Measurements from ENCODE around the gene ZFP3.
"Not testable (repeated sequence)": the region's sequence is repeated elsewhere in the genome, so short reads cannot be mapped to it uniquely, and the experiment has no call there.

ZFP3 gene

DNA sequence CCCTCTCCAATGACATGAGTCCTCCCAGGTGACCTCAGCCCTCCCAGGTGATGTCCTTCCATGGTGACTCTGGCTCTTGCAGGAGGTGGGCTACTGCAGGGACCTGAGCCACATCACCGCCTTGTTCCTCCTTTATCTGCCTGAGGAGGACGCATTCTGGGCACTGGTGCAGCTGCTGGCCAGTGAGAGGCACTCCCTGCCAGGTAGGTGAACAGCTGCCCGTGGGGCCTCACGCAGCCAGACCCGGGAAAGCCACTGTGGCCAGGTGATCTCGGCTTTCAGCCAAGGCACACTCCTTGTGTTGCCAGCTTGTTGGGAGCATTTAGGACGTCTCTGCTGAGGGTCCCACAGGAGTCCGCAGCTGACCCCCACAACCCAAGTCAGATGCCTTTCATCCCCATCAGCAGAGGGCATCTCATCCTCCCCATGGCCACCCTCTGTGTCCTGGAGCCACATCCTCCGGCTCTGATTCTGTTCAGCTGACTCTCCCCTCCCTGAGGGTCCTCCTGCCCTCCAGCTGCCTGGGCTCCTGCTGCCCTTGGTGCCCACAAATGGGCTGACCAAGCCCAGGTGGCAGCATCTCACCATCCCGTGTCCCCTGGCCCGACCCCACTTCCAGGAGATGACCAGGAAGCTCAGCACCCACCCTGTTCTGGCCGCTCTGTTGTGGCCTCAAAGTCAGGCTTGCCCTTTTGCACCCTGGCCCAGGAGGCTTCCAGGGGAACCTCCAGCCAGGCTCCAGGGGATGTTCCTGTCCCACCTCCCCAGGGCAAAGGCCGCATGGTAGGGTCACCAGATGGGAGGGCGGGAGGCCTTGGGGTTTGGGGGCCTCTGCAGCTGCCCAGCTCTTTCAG lies 57.7 kb downstream of the ZFP3 start:
- Mint-ChIP-seq H3K9me3 (no peaks in the 10 kb centered on the region), H3K27me3 (ENCODE audit: low read depth) (no peaks in the 10 kb centered on the region), H3K4me3 (no peak overlapping the region), H3K36me3 (ENCODE audit: low read depth) (no peaks in the 10 kb centered on the region), H3K4me1 (ENCODE audit: low read depth) (no peaks in the 10 kb centered on the region), H3K27ac (no peak overlapping the region)

DNA sequence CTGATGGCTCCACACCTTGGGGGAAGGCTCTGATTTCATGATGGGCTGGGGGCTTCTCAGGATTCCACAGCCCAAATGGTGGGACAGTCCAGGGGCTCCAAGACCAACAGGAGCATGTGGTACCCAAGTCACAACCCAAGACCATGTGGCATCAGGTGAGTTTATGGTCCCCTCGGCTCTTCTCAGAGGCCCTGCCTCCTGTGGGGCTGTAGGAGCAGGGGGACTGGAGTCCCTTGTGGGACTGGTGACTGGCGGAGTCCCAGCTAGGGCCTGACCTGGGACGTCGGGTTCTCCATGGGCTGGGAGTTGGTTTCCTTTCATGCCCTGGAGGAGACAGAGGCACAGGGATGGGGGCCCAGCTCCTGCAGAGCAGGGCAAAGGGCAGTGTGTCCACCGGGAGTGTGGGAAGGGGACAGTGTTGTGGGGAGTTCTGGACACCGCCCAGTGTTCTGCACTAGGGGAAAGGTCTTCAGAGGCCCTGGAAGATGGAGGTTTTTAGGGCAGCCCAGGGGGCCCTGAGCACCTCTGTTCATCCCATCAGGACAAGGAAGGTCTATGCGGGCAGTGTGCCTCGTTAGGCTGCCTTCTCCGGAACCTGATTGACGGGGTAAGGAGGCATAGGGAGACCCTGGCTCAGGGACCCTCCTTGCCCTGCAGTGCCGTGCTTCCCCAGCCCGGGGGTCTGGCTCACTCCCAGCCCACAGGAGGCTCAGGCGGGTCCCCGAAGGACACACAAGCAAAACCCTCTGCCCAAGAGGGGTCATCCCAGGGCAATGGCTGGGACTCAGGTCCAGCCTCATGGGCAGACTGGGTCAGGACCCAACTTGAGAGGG lies 58.5 kb downstream of the ZFP3 start:
- H3K36me3 Mint-ChIP-seq (ENCODE audit: low read depth); H3K4me1 Mint-ChIP-seq (ENCODE audit: low read depth); H3K27ac Mint-ChIP-seq; H3K27me3 Mint-ChIP-seq (ENCODE audit: low read depth); H3K9me3 Mint-ChIP-seq; H3K4me3 Mint-ChIP-seq: not testable (repeated sequence)

DNA sequence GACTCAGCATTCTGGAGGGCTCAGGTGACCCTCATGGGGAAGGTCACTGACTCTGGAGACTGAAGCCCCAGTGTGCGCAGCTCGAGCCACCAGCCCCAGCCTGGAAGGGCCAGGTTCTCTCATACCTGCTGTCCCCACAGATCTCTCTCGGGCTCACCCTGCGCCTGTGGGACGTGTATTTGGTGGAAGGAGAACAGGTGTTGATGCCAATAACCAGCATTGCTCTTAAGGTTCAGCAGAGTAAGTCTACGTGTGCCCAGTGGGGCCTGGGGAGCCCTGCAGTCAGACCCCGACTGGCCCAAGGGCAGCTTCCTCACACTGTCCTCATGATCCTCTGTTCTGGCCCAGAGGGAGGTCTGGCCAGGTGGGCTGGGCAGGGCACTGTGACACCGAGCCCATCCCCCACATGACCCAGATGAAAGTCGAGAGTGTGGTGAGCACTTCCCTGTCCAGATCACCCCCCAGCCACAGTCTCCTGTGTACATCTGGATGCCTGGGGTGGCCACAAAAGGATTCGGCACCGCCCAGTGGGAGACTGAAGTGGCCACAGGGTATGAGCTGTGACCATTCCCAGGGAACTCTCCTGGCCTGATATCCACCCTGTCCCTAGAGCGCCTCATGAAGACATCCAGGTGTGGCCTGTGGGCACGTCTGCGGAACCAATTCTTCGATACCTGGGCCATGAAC lies 59.4 kb downstream of the ZFP3 start:
- not testable (repeated sequence) for H3K27ac Mint-ChIP-seq; H3K4me1 Mint-ChIP-seq (ENCODE audit: low read depth); H3K9me3 Mint-ChIP-seq; H3K36me3 Mint-ChIP-seq (ENCODE audit: low read depth); H3K4me3 Mint-ChIP-seq; H3K27me3 Mint-ChIP-seq (ENCODE audit: low read depth)

DNA sequence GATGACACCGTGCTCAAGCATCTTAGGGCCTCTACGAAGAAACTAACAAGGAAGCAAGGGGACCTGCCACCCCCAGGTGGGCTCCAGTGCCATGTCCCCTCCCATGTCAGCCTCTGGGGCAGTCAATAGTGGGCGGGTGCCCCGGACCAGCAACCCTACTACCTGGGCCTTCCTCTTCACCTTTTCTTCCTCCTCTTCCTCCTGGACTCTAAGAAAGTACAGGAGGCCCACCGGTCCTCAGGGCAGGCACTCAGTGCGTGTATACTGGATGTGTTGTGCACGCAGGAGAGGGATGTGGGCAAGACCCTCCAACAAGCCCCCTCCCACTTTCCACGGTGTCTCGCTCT lies 59.9 kb downstream of the ZFP3 start:
- not testable (repeated sequence) for H3K36me3 Mint-ChIP-seq (ENCODE audit: low read depth); H3K27me3 Mint-ChIP-seq (ENCODE audit: low read depth)

DNA sequence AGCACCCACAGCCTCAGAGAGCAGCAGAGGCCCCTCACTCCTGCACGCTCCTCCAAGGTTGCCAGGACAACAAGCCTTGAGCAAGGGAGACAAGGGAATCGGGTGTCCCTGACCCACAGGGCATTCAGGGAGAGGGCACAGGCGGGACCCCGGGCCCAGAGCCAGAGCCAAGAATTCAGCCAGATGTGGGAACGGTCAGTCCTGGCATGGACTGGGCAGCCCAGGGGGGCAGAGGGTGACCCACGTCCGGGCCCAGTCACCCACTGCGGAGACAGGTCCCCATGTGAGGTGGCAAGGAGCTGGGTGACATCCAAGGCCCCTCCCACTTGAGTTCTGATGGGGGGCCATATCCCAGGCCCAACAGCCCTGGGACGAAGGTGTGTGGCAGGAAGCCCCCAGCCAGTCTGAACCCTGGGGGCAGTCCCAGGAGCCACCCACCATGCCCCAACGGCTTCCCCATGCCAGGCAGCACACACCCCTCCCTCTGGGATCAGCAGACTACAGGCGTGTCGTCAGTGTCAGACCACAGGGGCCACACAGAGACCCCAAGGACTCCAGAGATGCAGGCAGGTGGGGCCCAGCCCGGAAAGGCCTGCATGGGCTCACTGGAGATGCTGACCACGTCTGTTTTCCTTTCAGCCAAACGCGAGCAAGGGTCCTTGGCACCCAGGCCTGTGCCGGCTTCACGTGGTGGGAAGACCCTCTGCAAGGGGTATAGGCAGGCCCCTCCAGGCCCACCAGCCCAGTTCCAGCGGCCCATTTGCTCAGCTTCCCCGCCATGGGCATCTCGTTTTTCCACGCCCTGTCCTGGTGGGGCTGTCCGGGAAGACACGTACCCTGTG lies 60.6 kb downstream of the ZFP3 start:
- Mint-ChIP-seq H3K27ac (no peak overlapping the region), H3K36me3 (ENCODE audit: low read depth) (no peaks in the 10 kb centered on the region), H3K27me3 (ENCODE audit: low read depth) (no peaks in the 10 kb centered on the region), H3K4me3 (no peak overlapping the region), H3K9me3 (no peaks in the 10 kb centered on the region), H3K4me1 (ENCODE audit: low read depth) (no peaks in the 10 kb centered on the region)

More for the DNA sequence above, 59.9 kb downstream of the ZFP3 start:
- H3K4me1 Mint-ChIP-seq (ENCODE audit: low read depth); H3K4me3 Mint-ChIP-seq; H3K27ac Mint-ChIP-seq; H3K9me3 Mint-ChIP-seq: not testable (repeated sequence)

DNA sequence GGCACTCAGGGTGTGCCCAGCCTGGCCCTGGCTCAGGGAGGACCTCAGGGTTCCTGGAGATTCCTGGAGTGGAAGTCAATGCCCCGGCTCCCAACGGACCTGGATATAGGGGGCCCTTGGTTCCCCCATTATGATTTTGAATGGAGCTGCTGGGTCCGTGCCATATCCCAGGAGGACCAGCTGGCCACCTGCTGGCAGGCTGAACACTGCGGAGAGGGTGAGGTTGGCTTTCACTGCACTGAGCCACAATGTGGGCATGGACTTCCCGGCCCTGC lies 61.1 kb downstream of the ZFP3 start:
- no peaks in the 10 kb centered on the region for H3K27me3 Mint-ChIP-seq (ENCODE audit: low read depth)
- H3K9me3 Mint-ChIP-seq, result no peaks in the 10 kb centered on the region
- no peak overlapping the region for H3K4me3 Mint-ChIP-seq
- no peaks in the 10 kb centered on the region for H3K4me1 Mint-ChIP-seq (ENCODE audit: low read depth)
- H3K36me3 Mint-ChIP-seq (ENCODE audit: low read depth), result no peaks in the 10 kb centered on the region
- H3K27ac Mint-ChIP-seq, result no peak overlapping the region

DNA sequence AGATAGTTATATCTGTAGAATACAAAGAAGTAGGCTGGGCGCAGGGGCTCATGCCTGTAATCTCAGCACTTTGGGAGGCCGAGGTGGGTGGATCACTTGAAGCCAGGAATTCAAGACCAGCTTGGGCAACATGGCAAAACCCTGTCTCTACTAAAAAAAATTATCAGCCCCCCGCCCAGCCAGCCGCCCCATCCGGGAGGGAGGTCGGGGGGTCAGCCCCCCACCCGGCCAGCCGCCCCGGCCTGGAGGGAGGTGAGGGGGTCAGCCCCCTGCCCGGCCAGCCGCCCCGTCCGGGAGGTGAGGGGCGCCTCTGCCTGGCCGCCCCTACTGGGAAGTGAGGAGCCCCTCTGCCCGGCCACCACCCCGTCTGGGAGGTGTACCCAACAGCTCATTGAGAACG lies 64.6 kb downstream of the ZFP3 start:
- H3K27ac Mint-ChIP-seq; H3K4me1 Mint-ChIP-seq (ENCODE audit: low read depth); H3K9me3 Mint-ChIP-seq; H3K4me3 Mint-ChIP-seq; H3K36me3 Mint-ChIP-seq (ENCODE audit: low read depth): not testable (repeated sequence)
- H3K27me3 Mint-ChIP-seq (ENCODE audit: low read depth), result peaks cover 15% of the 10 kb centered on the region
